ENCODE data around the gene NOVA1. TPM values are rescaled to one million over a fixed set of nuclear protein-coding genes. Genes with fewer than 3 reads are reported as not detected.

The NOVA1 gene
- total RNA-seq, 1 experiment from 2014 or later: 11.6 TPM

DNA sequence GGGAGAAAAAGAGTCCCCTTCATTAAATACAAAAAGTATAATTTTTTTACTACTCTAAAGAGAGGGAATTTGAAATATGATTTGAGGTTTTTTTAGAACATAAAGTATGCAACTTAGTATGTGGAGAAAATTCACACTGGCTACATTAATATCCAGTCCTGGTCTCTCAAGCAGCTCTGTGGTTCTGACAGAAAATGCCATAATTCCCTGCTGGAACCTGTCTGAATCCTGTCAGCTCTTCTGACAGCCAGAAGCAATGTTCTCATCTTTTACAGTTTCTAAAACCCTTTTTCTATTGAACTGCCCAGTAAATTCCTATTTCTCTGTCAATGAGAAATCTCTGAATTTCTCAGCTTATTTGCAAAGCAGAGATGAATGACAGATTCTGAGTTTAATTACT lies 13.4 kb upstream of the NOVA1 start:
- Mint-ChIP-seq H3K9me3 (peaks cover 19% of the 10 kb centered on the region), H3K4me3 (no peak overlapping the region), H3K27me3 (ENCODE audit: low read depth) (no peaks in the 10 kb centered on the region), H3K4me1 (peaks cover 7% of the 10 kb centered on the region; the same call in 1 of the 2 replicates), H3K27ac (no peak overlapping the region), H3K36me3 (peaks cover 5% of the 10 kb centered on the region; the same call in 1 of the 2 replicates)
- TF ChIP-seq NFE2L1 (CRISPR knock-in tag; IDR thresholded peaks at IDR 0.05) (no peak), KAT7 (CRISPR knock-in tag; IDR thresholded peaks at IDR 0.05; ENCODE audit: borderline replicate concordance) (no peak), ZNF416 (CRISPR knock-in tag; IDR thresholded peaks at IDR 0.05) (no peak), ZNF232 (CRISPR knock-in tag; IDR thresholded peaks at IDR 0.05) (no peak), NR2C2 (CRISPR knock-in tag; IDR thresholded peaks at IDR 0.05) (no peak), GRHL2 (CRISPR knock-in tag; IDR thresholded peaks at IDR 0.05; ENCODE audit: insufficient replicate concordance, severe bottlenecking) (no peak), TCF7 (CRISPR knock-in tag; IDR thresholded peaks at IDR 0.05; ENCODE audit: low read depth) (no peak), CBFB (CRISPR knock-in tag; IDR thresholded peaks at IDR 0.05; ENCODE audit: low read depth) (no peak), NR1H2 (CRISPR knock-in tag; IDR thresholded peaks at IDR 0.05) (no peak), SOX15 (CRISPR knock-in tag; IDR thresholded peaks at IDR 0.05) (no peak), TEAD4 (CRISPR knock-in tag; IDR thresholded peaks at IDR 0.05) (no peak)
- TF ChIP-seq, protein P1, sequence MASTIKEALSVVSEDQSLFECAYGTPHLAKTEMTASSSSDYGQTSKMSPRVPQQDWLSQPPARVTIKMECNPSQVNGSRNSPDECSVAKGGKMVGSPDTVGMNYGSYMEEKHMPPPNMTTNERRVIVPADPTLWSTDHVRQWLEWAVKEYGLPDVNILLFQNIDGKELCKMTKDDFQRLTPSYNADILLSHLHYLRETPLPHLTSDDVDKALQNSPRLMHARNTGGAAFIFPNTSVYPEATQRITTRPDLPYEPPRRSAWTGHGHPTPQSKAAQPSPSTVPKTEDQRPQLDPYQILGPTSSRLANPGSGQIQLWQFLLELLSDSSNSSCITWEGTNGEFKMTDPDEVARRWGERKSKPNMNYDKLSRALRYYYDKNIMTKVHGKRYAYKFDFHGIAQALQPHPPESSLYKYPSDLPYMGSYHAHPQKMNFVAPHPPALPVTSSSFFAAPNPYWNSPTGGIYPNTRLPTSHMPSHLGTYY (CRISPR knock-in tag; IDR thresholded peaks at IDR 0.05): no peak
- TF ChIP-seq, protein P2, sequence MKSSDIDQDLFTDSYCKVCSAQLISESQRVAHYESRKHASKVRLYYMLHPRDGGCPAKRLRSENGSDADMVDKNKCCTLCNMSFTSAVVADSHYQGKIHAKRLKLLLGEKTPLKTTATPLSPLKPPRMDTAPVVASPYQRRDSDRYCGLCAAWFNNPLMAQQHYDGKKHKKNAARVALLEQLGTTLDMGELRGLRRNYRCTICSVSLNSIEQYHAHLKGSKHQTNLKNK (CRISPR knock-in tag; IDR thresholded peaks at IDR 0.05): no peak
- TF ChIP-seq, protein P3, sequence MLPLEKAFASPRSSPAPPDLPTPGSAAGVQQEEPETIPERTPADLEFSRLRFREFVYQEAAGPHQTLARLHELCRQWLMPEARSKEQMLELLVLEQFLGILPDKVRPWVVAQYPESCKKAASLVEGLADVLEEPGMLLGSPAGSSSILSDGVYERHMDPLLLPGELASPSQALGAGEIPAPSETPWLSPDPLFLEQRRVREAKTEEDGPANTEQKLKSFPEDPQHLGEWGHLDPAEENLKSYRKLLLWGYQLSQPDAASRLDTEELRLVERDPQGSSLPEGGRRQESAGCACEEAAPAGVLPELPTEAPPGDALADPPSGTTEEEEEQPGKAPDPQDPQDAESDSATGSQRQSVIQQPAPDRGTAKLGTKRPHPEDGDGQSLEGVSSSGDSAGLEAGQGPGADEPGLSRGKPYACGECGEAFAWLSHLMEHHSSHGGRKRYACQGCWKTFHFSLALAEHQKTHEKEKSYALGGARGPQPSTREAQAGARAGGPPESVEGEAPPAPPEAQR (CRISPR knock-in tag; IDR thresholded peaks at IDR 0.05): no peak
- TF ChIP-seq, protein P4, sequence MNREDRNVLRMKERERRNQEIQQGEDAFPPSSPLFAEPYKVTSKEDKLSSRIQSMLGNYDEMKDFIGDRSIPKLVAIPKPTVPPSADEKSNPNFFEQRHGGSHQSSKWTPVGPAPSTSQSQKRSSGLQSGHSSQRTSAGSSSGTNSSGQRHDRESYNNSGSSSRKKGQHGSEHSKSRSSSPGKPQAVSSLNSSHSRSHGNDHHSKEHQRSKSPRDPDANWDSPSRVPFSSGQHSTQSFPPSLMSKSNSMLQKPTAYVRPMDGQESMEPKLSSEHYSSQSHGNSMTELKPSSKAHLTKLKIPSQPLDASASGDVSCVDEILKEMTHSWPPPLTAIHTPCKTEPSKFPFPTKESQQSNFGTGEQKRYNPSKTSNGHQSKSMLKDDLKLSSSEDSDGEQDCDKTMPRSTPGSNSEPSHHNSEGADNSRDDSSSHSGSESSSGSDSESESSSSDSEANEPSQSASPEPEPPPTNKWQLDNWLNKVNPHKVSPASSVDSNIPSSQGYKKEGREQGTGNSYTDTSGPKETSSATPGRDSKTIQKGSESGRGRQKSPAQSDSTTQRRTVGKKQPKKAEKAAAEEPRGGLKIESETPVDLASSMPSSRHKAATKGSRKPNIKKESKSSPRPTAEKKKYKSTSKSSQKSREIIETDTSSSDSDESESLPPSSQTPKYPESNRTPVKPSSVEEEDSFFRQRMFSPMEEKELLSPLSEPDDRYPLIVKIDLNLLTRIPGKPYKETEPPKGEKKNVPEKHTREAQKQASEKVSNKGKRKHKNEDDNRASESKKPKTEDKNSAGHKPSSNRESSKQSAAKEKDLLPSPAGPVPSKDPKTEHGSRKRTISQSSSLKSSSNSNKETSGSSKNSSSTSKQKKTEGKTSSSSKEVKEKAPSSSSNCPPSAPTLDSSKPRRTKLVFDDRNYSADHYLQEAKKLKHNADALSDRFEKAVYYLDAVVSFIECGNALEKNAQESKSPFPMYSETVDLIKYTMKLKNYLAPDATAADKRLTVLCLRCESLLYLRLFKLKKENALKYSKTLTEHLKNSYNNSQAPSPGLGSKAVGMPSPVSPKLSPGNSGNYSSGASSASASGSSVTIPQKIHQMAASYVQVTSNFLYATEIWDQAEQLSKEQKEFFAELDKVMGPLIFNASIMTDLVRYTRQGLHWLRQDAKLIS (CRISPR knock-in tag; IDR thresholded peaks at IDR 0.05; ENCODE audit: borderline replicate concordance): no peak
- TF ChIP-seq, protein P5, sequence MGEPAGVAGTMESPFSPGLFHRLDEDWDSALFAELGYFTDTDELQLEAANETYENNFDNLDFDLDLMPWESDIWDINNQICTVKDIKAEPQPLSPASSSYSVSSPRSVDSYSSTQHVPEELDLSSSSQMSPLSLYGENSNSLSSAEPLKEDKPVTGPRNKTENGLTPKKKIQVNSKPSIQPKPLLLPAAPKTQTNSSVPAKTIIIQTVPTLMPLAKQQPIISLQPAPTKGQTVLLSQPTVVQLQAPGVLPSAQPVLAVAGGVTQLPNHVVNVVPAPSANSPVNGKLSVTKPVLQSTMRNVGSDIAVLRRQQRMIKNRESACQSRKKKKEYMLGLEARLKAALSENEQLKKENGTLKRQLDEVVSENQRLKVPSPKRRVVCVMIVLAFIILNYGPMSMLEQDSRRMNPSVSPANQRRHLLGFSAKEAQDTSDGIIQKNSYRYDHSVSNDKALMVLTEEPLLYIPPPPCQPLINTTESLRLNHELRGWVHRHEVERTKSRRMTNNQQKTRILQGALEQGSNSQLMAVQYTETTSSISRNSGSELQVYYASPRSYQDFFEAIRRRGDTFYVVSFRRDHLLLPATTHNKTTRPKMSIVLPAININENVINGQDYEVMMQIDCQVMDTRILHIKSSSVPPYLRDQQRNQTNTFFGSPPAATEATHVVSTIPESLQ (CRISPR knock-in tag; IDR thresholded peaks at IDR 0.05): no peak
- TF ChIP-seq, protein P6, sequence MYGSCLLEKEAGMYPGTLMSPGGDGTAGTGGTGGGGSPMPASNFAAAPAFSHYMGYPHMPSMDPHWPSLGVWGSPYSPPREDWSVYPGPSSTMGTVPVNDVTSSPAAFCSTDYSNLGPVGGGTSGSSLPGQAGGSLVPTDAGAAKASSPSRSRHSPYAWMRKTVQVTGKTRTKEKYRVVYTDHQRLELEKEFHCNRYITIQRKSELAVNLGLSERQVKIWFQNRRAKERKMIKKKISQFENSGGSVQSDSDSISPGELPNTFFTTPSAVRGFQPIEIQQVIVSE (CRISPR knock-in tag; IDR thresholded peaks at IDR 0.05; ENCODE audit: borderline replicate concordance): no peak
- TF ChIP-seq, protein P7, sequence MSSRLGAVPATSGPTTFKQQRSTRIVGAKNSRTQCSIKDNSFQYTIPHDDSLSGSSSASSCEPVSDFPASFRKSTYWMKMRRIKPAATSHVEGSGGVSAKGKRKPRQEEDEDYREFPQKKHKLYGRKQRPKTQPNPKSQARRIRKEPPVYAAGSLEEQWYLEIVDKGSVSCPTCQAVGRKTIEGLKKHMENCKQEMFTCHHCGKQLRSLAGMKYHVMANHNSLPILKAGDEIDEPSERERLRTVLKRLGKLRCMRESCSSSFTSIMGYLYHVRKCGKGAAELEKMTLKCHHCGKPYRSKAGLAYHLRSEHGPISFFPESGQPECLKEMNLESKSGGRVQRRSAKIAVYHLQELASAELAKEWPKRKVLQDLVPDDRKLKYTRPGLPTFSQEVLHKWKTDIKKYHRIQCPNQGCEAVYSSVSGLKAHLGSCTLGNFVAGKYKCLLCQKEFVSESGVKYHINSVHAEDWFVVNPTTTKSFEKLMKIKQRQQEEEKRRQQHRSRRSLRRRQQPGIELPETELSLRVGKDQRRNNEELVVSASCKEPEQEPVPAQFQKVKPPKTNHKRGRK (CRISPR knock-in tag; IDR thresholded peaks at IDR 0.05; ENCODE audit: borderline replicate concordance): no peak
- TF ChIP-seq, protein P8, sequence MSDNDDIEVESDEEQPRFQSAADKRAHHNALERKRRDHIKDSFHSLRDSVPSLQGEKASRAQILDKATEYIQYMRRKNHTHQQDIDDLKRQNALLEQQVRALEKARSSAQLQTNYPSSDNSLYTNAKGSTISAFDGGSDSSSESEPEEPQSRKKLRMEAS (CRISPR knock-in tag; IDR thresholded peaks at IDR 0.05): no peak
- TF ChIP-seq, protein P9, sequence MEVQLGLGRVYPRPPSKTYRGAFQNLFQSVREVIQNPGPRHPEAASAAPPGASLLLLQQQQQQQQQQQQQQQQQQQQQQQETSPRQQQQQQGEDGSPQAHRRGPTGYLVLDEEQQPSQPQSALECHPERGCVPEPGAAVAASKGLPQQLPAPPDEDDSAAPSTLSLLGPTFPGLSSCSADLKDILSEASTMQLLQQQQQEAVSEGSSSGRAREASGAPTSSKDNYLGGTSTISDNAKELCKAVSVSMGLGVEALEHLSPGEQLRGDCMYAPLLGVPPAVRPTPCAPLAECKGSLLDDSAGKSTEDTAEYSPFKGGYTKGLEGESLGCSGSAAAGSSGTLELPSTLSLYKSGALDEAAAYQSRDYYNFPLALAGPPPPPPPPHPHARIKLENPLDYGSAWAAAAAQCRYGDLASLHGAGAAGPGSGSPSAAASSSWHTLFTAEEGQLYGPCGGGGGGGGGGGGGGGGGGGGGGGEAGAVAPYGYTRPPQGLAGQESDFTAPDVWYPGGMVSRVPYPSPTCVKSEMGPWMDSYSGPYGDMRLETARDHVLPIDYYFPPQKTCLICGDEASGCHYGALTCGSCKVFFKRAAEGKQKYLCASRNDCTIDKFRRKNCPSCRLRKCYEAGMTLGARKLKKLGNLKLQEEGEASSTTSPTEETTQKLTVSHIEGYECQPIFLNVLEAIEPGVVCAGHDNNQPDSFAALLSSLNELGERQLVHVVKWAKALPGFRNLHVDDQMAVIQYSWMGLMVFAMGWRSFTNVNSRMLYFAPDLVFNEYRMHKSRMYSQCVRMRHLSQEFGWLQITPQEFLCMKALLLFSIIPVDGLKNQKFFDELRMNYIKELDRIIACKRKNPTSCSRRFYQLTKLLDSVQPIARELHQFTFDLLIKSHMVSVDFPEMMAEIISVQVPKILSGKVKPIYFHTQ (CRISPR knock-in tag; IDR thresholded peaks at IDR 0.05): no peak
- ATAC-seq: no peak
- POLR2A ChIA-PET: no interaction called here
- CTCF ChIA-PET: no interaction called here
- no peak for DNase-seq (ENCODE audit: low spot score)

All from WTC11 (cell line).